T-helper 9 cell (primary cell): ENCODE data around the gene MARCKSL1.
A peak's percentile ranks its signal among the peaks of the same experiment; 100 is the strongest.
"Not testable (repeated sequence)": the region's sequence is repeated elsewhere in the genome, so short reads cannot be mapped to it uniquely, and the experiment has no call there.

Experiments used
- DNase-seq: peaks from one replicate; pipeline ENCODE4 v3.0.0-alpha.2; 2020

Gene MARCKSL1

GRCh38 chr1:32331549-32331948, 4.5 kb downstream of the MARCKSL1 start:
- DNase-seq = no peak

DNA sequence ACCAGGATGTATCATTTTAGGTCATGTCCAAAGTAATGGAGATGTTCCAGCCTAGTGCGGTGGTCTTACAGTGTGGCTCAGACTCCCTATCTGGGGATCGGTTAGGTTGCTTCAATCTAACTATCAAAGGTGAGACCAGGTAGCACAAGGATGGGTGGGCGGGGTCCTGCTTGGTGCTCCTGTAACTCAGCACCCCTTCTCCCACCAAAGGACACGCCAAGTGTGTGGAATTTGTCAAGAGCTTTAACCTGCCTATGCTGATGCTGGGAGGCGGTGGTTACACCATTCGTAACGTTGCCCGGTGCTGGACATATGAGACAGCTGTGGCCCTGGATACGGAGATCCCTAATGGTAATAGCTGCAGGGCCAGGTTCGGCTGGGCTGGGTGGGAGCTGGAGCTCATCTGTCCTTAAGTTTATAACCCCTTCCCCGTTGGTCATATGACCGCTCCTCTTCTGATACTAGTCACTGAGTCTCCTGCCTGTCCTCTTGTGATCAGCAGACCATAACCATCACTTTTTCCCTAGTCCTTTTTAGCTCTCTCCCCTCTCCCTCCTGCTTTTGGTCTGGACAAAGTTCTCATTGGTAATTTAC, 5.4 kb downstream of the MARCKSL1 start:
- DNase-seq = no peak

- DNase-seq = no peak
These were observed 6.0 kb downstream of the MARCKSL1 start for GRCh38 chr1:32329931-32330466.

DNA sequence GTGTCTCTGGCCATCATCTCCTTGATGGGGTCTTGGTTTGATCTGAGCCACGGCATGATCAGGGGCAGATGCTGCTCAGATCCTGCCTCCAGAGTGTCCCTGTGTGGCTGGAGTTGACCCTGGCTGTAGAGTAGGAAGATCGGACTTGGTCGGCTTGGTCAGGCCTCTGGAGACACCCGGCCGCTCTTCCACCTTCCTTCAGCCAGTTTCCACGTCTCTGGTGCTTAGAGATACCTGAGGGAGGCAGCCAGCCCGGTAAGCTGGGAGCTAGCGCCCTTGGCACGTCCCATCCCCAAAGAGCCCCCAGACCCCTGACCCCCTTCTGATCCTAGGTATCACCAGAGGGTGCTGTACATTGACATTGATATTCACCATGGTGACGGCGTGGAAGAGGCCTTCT, 8.8 kb downstream of the MARCKSL1 start:
- DNase-seq = no peak

DNA sequence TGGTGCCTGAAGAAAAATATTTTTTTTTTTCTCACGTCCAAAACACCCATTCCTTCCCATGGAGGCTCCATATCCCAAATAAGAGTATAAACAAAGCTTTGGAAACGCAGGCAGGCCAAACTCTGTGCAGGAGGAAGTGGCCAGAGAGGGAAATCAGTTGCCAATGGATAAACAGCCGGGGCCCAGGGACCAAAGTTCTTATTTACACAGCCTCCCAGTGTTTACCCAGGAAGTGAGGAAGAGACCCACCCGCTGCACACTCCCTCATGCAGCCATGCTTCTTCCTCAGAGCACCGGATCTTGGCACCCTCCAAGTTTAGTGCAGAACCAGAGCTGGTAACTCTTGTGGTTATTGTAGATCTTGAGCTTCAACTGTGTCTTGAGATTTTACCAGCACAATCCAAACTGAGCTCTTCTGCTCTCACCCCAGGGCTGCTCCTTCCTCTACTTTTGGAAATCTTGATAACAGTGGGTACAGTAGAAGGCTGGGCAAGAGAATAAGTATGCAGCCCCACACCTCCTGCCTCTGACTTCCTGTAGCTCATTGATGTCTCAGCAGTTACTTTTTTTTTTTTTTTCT, 14.2 kb downstream of the MARCKSL1 start:
- DNase-seq = no peak

DNA sequence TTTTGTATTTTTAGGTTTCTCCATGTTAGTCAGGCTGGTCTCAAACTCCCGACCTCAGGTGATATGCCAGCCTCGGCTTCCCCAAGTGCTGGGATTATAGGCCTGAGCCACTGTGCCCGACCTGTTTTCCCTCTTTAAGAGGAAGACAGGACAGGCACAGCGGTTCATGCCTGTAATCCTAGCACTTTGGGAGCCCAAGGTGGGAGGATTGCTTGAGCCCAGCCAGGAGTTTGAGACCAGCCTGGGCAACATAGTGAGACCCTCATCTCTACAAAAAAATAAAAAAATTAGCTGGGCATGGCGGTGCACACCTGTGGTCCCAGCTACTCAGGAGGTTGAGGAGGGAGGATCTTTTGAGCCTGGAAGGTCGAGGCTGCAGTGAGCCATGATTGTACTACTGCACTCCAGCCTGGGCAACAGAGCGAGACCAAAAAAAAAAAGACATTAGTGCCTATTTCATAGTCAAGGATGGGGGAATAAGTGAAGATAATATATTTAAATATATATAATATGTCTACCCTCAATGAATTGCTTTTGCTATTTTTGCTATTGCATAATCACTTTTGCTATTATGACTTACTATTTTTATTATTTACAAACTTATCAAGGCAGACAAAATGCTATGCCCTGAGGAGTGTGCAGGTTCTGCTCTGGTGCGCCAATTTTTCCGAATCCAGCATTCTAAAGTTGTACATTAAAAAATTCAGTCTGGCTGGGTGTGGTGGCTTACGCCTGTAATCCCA, 17.7 kb downstream of the MARCKSL1 start:
- no peak for DNase-seq

- DNase-seq = no peak
These were observed 19.1 kb downstream of the MARCKSL1 start for GRCh38 chr1:32316903-32317277.

DNA sequence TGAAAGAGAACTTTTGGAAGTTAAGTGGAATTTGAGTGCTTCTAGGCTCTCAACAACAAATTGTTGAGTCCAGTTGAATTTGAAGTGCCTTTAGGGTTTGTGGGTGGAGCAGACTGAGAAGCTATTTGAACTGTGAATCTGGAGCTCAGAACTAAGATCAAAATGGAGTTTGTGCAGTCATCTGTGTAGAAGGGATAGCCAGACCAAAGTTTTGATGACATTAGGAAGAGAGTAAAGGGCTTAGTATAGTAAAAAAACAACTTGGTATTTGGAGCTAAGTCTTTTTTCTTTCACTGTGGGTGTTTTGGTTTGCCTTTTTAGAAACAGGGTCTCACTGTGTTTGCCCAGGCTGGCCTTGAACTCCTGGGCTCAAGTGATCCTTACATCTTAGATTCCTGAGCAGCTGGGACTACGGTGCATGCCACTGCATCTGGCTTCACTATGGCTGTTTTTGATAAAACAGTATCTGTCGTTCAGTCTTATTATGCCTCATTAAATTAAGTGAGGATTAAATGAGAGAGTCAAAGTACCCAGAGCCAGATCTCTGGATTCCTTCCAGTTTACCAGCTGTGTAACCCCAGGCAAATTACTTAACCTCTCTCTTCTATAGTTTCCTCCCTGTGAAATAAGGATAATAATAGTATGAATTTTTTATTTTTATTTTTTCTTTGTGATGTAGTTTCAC, 24.2 kb downstream of the MARCKSL1 start:
- DNase-seq = no peak

- DNase-seq = no peak
These were observed 26.1 kb downstream of the MARCKSL1 start for GRCh38 chr1:32309960-32310359.

DNA sequence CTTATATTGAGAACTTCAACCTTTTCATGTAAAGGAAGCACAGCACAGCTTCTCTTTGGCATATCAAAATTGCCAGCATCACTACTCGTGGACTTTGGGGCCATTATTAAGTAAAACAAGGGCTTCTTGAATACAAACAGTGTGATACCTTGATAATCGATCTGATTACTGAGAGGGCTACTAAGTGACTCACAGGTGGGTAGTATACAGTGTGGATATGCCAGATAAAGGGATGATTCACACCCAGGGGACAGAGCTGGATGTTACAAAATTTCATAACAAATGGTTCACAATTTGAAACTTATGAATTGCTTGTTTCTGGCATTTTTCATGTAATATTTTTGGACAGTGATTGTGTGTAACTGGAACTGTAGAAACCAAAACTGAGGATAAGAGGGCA, 28.7 kb downstream of the MARCKSL1 start:
- no peak for DNase-seq

DNA sequence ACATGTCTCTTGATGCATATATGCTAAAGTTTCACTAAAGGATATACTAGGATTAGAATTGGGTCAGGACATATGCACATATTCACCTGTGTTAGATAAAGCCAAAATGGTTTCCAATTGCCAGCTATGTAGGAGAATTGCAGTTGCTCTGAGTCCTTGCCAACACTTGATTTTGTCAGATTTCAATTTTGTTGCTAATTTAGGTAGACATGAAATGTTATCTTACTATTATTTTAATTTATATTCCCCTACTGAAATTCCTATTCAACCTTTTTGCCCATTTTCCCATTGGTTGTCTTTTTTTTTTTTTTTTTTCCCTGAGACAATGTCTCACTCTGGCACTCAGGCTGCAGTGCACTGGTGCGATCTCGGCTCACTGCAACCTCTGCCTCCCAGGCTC, 30.7 kb downstream of the MARCKSL1 start:
- DNase-seq = no peak

DNA sequence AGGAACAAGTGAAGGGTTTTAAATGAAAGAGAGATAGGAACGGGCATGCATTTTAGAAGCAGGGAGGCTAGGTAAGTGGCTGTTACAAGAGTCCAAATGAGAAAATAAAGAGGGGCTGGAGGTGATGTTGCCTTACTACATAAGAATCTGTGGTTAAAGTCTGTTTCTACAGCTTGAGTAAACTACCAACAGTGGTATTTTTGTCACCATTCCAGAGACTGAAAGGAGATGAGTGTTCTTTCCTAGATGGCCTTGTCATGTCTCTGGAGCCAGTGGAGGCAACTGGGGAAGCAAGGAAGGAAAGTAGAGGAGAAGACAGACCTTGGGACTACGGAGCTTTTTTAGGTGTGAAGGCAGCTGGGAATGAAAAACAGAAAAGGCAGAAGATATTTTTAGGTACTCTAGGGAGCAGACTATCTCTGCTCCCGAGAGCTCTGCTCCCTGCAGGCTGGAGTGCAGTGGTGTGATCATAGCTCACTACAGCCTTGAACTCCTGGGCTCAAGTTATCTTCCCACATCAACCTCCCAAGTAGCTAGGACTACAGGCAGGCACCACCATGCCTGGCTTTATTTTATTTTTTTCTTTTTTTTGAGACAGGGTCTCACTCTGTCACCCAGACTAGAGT, 31.9 kb downstream of the MARCKSL1 start:
- no peak for DNase-seq

DNA sequence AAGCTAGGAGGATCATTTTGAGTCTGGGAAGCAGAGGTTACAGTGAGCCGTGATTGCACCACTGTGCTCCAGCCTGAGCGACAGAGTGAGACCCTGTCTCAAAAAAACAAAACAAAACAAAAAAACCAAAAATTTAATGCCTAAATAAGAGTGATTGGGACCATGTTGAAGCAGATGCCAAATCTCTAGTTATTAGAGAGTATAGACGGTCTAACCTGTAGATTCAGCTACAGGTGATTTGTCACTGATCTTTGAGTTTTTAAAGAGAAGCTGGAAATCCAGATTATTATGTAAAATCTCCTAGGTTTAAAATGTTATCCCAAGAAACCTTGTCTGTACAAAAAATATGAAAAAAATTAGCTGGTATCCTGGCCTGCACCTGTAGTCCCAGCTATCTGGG, 32.7 kb downstream of the MARCKSL1 start:
- no peak for DNase-seq

DNA sequence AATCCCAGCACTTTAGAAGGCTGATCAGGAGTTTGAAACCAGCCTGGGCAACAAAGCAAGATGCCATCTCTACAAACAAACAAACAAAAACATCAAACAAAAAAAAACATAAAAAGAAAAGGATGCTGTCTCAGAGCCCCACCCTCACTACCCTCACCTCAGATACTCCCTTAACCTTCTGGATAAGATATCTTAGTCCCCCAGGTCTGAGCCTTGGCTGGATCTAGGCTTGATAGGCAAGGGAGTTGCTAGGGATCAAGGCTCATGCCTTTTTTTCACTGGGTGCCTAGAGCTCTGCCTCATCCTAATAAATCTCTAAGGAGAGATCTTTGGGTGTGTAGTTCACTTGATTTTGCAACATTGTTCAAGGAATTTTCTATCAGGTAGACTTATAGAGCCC, 36.7 kb downstream of the MARCKSL1 start:
- DNase-seq = no peak

- DNase-seq = not testable (repeated sequence)
These were observed 37.8 kb downstream of the MARCKSL1 start for GRCh38 chr1:32298211-32298610.

DNA sequence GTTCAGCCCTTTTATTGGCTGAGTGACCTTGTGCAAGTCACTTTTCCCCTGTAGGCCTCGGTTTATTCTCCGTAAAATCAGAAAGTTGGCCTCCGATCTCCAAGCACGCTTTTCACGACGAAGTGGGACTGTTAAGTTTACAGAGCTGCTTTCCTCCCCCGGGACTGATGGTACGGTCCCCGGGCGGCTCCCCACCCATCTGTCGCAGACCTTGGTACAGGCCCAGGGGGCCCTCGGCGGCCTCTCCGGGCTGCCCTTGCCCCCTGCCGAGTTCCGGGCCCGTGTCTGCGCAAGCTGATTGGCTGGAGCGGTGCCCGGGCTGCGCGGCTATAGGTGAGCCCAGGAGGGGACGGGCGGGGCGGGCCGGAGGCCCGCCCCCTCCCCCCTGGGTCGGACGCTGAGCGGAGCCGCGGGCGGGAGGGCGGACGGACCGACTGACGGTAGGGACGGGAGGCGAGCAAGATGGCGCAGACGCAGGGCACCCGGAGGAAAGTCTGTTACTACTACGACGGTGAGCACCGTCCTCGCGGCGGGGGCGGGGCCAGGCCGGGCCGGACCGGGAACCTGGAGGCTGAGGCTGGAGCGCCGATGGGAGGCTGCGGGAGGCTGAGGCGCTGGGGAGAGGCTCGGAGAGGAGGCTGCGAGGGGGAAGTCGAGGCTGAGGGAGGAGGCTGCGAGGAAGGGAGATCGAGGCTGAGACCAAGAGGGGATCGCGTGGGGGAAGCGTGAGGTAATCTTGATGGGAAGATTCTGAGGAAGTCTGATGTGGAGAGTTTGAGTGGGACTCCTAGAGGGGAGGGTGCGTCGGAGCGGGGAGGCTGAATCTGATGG, 44.1 kb downstream of the MARCKSL1 start, which contains the start of gene HDAC1:
Gene HDAC1, plus strand, starts transcription at position 376 of the 831 bp plus-strand sequence. Its CDS starts 87 bp downstream, at position 463.
- peak; percentile 92 for DNase-seq

GRCh38 chr1:32291145-32291707, 44.8 kb downstream of the MARCKSL1 start:
- DNase-seq = no peak

GRCh38 chr1:32289256-32289655, 46.8 kb downstream of the MARCKSL1 start:
- DNase-seq = no peak

GRCh38 chr1:32286763-32287162, 49.3 kb downstream of the MARCKSL1 start:
- no peak for DNase-seq

DNA sequence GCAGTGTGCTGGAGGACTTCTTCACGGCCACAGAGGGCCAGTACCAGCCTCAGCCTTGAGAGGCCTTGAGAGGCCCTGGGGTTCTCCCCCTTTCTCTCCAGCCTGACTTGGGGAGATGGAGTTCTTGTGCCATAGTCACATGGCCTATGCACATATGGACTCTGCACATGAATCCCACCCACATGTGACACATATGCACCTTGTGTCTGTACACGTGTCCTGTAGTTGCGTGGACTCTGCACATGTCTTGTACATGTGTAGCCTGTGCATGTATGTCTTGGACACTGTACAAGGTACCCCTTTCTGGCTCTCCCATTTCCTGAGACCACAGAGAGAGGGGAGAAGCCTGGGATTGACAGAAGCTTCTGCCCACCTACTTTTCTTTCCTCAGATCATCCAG, 50.4 kb downstream of the MARCKSL1 start:
- DNase-seq = no peak

- DNase-seq = not testable (repeated sequence)
These were observed 51.3 kb downstream of the MARCKSL1 start for GRCh38 chr1:32284777-32285176.
